NCI-H510A (cell line): ENCODE results near the gene GARNL3.
A peak's percentile ranks its signal among the peaks of the same experiment; 100 is the strongest.

Experiments used
- DNase-seq: peaks from one replicate; lab custom pipeline; 2025; lab: John Stamatoyannopoulos, UW

GARNL3 gene

DNA sequence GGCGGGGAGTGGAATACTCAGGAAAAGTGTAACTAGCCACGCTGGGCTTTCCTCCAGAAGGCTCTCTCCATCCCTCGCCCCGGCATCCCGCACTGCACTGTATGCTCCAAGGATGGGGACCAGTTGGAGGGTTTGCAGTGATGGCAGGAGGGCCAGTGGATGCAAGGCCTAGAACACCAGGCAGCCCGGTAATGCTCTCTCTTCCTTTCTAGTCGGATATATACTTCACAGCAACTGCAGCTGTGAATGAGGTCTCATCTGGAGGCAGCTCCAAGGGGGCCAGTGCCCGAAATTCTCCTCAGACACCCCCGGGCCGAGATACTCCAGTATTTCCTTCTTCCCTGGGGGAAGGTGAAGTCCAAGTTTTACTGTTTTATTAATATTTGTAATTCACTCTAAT is 122.4 kb downstream of the GARNL3 start:
- no peak for DNase-seq

- DNase-seq, result no peak
Observed at GRCh38 chr9:127388037-127388855, 123.7 kb downstream of the GARNL3 start.

- no peak for DNase-seq
Observed at GRCh38 chr9:127388856-127389238, 124.3 kb downstream of the GARNL3 start.

DNA sequence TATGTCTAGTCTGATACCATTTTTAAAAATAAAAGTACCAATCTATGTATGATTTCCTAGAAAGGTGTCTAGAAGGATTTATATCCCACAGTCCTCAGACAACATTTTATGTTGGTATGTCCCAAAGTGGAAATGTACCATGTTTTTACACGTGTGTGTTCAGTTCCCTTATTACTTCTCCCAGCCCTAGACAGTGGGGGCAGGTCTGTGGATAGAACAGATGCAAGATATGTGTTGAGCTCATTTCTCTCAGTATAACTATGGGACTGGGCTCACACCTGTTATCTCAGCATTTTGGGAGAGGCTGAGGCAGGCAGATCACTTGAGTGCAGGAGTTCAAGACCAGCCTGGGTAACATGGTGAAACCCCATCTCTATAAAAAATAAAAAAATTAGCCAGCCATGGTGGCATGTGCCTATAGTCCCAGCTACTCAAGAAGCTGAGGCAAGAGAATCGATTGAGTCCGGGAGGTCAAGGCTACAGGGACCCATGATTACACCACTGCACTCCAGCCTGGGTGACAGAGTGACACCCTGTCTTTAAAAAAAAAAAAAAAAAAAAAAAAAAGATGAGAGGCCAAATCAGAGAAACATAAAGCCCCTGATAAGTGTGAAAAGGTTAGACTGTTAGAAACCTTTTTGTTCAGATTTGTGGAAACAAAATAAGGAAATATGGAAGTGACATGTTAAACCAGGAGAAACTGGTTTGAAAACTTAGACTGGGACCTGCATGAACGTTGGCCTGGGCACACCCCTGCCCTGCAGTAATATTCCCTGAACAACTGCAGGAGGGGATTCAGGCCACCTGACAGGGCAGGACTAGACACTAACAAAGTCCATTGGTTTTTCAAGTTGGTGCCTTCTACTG is 125.0 kb downstream of the GARNL3 start:
- DNase-seq, result no peak

DNA sequence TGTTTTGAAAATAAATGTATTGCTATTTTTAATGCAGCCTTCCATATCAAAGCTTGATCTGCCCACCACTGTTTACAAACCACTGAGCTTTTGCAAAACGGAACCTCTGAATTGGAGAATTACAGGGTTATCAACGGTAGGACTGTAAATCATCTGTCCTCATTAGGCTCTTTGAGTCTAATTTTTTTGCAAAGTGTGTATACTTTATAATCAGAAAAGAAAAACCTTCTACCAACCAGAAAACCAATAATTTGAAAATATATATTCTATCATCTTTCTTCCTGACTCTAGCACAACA is 125.6 kb downstream of the GARNL3 start:
- DNase-seq, result no peak

- no peak for DNase-seq
Observed at GRCh38 chr9:127390563-127390962, 126.0 kb downstream of the GARNL3 start.

DNA sequence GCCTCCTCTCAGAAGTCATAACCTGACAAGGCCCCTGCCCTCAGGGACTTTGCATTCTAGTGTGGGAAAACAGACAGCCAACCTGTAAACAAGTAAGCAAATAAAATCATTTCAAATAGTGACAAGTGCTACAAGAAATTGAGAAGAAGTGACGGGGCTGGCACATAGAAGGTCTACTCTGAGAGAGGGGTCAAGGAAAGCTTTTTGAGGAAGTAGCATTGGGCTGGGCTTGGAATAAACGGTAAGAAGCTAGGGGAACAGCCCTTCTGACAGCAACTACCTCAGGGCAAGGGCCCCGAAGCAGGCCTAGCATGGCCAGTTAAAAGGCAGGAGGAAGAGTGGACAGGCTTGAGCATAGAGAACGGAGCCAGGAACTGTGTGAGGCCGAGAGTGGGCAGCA is 127.6 kb downstream of the GARNL3 start:
- DNase-seq, result no peak

DNA sequence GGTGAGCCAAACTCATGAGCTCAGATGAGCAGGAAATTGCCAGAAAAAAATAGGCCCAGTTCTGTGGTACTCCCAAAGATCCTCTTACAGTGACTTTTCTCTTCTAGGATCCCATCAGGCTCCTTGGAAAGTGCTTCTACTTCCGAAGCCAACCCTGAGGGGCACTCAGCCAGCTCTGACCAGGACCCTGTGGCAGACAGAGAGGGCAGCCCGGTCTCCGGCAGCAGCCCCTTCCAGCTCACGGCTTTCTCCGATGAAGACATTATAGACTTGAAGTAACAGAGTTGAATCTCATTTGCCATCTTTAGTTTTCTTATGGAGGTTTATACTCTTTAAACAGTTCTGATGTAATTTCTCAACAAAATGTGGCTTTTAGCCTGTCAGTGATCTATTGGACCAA is 128.4 kb downstream of the GARNL3 start:
- no peak for DNase-seq

- no peak for DNase-seq
Observed at GRCh38 chr9:127393645-127394044, 129.1 kb downstream of the GARNL3 start.

DNA sequence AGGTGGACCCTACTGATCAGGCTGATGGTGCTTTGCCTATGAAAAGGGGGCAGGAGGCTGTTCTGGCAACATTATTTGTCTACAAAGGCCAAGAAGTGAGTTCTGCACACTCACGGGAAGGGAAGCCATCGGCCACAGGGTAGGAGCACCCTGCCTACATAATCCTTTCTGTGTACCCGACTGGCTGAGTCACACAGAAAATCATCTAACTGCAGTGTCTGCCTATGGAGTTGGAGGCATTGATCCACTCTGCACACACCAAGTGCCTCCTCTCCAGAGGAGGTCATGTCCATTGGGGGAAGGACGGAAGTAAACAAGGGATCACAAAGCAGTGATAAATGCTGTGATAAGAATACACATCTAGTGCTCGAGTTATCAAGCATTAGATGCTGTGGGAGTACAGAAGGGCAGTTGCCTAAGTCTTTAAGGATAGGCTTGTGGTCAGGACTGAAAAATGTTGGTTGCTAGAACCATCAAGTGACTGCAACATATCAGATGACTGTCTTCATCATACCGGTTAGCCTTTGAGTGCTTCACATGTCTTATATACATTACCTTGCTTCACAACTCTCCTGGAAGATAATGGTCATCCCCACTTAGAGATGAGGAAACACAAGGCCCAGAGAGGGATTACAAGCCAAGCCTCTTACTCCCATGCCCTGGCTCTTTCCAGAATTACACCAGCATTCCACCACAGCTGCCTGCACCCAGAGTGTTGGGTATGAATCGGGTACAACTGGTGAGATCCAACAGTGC is 131.1 kb downstream of the GARNL3 start:
- DNase-seq, result no peak

DNA sequence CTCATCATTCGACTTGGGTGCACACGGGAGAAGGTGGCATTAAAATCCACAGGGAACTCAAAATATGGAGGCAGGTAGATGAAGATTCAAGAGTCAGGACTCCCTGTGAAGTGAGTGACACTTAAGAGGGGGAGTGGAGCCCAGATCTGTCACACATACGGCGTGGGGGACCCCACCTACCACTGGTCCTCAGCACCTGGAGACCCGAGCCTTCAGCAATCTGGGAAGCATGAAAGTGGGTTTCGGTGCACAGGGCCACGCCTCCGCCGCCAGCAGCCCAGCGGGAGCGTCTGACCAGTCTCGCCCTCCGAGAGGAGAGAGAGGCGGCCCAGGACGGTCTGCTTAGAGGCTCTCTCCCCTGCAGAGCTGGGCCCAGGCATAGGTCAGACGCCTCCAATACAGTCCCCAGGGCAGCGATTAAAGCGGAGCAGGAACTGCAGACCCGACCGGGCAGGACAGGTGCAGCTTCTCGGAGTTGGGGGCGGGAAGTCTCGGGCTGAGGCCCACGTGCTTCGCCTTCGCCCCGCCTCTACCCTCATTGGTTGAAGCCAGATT is 131.8 kb downstream of the GARNL3 start:
- no peak for DNase-seq

DNA sequence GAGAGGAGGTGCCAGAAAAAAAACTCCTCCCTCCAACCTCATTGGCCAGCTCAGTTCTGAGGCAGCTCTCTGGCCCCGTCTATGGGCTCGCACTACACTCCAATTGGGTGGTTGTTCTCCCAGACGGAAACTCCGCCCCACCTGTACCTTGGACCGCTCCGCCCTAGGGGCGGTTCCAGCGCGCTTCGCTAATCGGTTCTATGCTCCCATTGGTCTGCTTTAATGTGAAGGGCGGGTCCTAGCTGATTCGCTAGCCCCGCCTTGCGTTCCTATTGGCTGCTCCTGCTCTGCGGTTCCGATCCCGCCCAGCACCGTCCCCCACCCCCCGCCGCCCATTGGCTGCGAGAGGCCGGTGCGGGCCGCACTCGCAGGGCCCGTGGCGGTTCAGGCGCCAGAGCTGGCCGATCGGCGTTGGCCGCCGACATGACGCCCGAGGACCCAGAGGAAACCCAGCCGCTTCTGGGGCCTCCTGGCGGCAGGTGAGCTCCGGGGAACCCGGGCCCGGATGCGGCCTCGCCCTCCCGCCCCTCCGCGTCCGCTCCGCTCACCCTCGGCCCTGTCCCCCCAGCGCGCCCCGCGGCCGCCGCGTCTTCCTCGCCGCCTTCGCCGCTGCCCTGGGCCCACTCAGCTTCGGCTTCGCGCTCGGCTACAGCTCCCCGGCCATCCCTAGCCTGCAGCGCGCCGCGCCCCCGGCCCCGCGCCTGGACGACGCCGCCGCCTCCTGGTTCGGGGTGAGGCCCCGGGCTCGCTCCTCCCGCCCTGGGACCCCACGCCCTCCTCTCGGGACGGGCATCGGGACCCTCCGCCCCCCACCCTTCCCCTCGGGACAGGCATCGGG is 132.5 kb downstream of the GARNL3 start, which contains the start of gene SLC2A8:
Gene SLC2A8 (plus strand): TSS at position 362 of the 838 bp plus-strand sequence. CDS start 62 bp downstream, at position 424.
- peak; percentile 98 for DNase-seq

- DNase-seq, result no peak
Observed at GRCh38 chr9:127397646-127398274, 133.2 kb downstream of the GARNL3 start.

- no peak for DNase-seq
Observed at GRCh38 chr9:127398275-127398647, 133.7 kb downstream of the GARNL3 start.

GRCh38 chr9:127398715-127399400 is 134.3 kb downstream of the GARNL3 start:
- DNase-seq, result no peak

DNA sequence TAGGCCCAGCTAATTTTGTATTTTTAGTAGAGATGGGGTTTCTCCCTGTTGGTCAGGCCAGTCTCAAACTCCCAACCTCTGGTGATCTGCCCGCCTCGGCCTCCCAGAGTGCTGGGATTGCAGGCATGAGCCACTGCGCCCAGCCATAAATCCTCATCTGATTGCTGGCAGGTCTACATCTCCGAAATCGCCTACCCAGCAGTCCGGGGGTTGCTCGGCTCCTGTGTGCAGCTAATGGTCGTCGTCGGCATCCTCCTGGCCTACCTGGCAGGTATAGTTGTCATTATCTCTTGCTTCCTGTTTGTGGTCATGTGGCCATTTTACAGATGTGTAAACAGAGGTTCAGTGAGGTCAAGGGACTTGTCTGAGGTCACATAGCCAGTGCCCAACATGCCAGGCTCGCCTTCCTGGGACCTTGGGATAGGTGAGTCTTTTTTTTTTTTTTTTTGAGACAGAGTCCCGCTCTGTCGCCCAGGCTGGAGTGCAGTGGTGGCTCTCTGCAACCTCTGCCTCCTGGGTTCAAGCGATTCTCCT is 135.2 kb downstream of the GARNL3 start:
- no peak for DNase-seq

- no peak for DNase-seq
Observed at GRCh38 chr9:127402401-127403090, 138.0 kb downstream of the GARNL3 start.

- DNase-seq, result no peak
Observed at GRCh38 chr9:127403507-127404192, 139.1 kb downstream of the GARNL3 start.

DNA sequence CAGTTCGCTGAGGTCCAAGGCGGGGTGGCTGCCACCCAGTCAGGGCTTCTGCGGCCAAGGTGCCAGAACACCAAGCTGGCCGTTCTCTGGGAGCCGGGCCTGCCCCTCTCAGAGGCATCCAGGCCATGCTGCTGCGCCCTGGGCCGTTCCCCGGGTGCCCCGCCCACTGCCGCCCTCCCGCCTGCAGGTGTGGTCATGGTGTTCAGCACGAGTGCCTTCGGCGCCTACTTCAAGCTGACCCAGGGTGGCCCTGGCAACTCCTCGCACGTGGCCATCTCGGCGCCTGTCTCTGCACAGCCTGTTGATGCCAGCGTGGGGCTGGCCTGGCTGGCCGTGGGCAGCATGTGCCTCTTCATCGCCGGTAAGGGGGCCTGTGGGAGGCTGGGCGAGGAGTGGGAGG is 140.1 kb downstream of the GARNL3 start:
- no peak for DNase-seq
